HEK293 (cell line): ENCODE measurements around the gene BCORL1.

Experiments used
- BCL11A ChIP-seq: fragments of 450-650 bp; formaldehyde crosslinking; IDR thresholded peaks from 2 replicates; pipeline ENCODE4 v1.5.1; 2016; ENCODE audit warnings: low read depth, missing biosample characterization, missing genetic modification characterization
- SALL2 ChIP-seq: fragments of 450-650 bp; formaldehyde crosslinking; IDR thresholded peaks from 2 replicates; pipeline ENCODE4 v1.5.0; 2017; ENCODE audit warnings: missing biosample characterization, mild to moderate bottlenecking, missing genetic modification characterization, borderline replicate concordance
- YY1 ChIP-seq: fragments of 450-650 bp; formaldehyde crosslinking; IDR thresholded peaks from 2 replicates; pipeline ENCODE4 v1.5.1; 2018; ENCODE audit warnings: missing biosample characterization, missing genetic modification characterization
- ZNF747 ChIP-seq: fragments of 450-650 bp; formaldehyde crosslinking; IDR thresholded peaks from 2 replicates; pipeline ENCODE4 v1.5.1; 2016; ENCODE audit warnings: missing biosample characterization, missing genetic modification characterization
- TF ChIP-seq, protein P1 (sequence below): fragments of 450-650 bp; formaldehyde crosslinking; IDR thresholded peaks from 2 replicates; pipeline ENCODE4 v1.5.1; 2016; ENCODE audit warnings: missing biosample characterization, missing genetic modification characterization
- TF ChIP-seq, protein P2 (sequence below): fragments of 450-650 bp; formaldehyde crosslinking; IDR thresholded peaks from 2 replicates; pipeline ENCODE4 v1.5.1; 2016; ENCODE audit warnings: missing biosample characterization, missing genetic modification characterization

DNA sequence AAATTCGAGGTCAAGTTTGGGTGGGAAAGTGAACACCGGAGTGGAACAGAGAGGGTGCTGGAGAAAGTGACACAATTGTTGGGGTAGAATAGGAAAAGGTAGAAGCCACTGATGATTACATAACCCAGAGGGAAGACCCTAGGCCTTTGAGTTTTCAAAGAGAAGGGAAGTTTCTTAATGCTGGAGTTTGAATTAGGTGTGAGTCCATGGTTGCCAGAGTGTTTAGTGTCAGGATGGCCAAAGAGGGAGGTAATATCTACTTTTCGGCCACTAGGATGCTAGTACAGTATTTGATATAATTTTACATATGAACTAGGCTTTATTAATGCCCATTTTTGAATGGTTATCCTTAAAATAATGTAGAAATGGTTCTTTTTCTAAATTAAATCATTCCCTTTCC lies 5.4 kb downstream of the BCORL1 start:
- TF ChIP-seq, protein P1, sequence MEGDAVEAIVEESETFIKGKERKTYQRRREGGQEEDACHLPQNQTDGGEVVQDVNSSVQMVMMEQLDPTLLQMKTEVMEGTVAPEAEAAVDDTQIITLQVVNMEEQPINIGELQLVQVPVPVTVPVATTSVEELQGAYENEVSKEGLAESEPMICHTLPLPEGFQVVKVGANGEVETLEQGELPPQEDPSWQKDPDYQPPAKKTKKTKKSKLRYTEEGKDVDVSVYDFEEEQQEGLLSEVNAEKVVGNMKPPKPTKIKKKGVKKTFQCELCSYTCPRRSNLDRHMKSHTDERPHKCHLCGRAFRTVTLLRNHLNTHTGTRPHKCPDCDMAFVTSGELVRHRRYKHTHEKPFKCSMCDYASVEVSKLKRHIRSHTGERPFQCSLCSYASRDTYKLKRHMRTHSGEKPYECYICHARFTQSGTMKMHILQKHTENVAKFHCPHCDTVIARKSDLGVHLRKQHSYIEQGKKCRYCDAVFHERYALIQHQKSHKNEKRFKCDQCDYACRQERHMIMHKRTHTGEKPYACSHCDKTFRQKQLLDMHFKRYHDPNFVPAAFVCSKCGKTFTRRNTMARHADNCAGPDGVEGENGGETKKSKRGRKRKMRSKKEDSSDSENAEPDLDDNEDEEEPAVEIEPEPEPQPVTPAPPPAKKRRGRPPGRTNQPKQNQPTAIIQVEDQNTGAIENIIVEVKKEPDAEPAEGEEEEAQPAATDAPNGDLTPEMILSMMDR (tag by site-specific recombination) = no peak
- TF ChIP-seq BCL11A (tag by site-specific recombination) (no peak), YY1 (tag by site-specific recombination) (no peak), ZNF747 (no peak), SALL2 (tag by site-specific recombination) (no peak)
- TF ChIP-seq, protein P2, sequence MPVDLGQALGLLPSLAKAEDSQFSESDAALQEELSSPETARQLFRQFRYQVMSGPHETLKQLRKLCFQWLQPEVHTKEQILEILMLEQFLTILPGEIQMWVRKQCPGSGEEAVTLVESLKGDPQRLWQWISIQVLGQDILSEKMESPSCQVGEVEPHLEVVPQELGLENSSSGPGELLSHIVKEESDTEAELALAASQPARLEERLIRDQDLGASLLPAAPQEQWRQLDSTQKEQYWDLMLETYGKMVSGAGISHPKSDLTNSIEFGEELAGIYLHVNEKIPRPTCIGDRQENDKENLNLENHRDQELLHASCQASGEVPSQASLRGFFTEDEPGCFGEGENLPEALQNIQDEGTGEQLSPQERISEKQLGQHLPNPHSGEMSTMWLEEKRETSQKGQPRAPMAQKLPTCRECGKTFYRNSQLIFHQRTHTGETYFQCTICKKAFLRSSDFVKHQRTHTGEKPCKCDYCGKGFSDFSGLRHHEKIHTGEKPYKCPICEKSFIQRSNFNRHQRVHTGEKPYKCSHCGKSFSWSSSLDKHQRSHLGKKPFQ (tag by site-specific recombination) = no peak
